22Rv1 (cell line): ENCODE results near the gene OST4.

Source experiments
- ZFX ChIP-seq: fragments of 450-650 bp; IDR thresholded peaks from 2 replicates; pipeline ENCODE4 v1.6.1; 2017; ENCODE audit warnings: antibody characterized with exemption, borderline replicate concordance
- TF ChIP-seq, protein P1 (sequence below): fragments of 450-650 bp; IDR thresholded peaks from 2 replicates; pipeline ENCODE4 v1.5.1; 2017; ENCODE audit warnings: mild to moderate bottlenecking

DNA sequence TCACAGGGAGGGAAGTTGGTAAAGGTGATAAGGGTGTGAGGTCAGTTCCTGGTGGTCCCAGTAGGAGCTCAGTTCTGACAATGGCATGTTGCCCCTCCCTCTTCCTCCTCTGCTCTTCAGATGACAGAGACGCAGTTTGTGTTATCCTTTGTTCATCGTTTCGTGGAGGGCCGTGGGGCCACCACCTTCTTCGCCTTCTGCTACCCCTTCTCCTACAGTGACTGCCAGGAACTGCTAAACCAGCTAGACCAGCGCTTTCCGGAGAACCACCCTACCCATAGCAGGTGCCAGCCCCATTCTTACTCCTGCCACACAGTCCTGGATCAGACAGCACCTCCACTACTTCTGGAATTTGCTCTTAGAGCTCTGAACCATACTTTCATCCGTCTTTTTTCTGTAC is 17.7 kb downstream of the OST4 start:
- TF ChIP-seq, protein P1, sequence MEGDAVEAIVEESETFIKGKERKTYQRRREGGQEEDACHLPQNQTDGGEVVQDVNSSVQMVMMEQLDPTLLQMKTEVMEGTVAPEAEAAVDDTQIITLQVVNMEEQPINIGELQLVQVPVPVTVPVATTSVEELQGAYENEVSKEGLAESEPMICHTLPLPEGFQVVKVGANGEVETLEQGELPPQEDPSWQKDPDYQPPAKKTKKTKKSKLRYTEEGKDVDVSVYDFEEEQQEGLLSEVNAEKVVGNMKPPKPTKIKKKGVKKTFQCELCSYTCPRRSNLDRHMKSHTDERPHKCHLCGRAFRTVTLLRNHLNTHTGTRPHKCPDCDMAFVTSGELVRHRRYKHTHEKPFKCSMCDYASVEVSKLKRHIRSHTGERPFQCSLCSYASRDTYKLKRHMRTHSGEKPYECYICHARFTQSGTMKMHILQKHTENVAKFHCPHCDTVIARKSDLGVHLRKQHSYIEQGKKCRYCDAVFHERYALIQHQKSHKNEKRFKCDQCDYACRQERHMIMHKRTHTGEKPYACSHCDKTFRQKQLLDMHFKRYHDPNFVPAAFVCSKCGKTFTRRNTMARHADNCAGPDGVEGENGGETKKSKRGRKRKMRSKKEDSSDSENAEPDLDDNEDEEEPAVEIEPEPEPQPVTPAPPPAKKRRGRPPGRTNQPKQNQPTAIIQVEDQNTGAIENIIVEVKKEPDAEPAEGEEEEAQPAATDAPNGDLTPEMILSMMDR, result no peak
- TF ChIP-seq ZFX, result no peak
